Cardiac muscle cell (in vitro differentiated cells and primary cell): ENCODE measurements around the gene IQGAP2. TPM values are rescaled to one million over a fixed set of nuclear protein-coding genes. Genes with fewer than 3 reads are reported as not detected.
A peak's percentile ranks its signal among the peaks of the same experiment; 100 is the strongest.

Experiments used
- DNase-seq, 2 donors: peaks; one replicate each; pipeline versions ENCODE4 v3.0.0 to v3.0.0-alpha.2; 2010 to 2017; ENCODE audit warnings: low read depth in 1 of 2, low spot score in 1 of 2
- H3K27ac ChIP-seq: fragments of 200-600 bp; sonication (generic); 2 replicates; pipeline ENCODE4 v1.5.1; 2016
- H3K27me3 ChIP-seq: fragments of 200-600 bp; sonication (generic); 2 replicates; pipeline ENCODE4 v1.6.0; 2016; ENCODE audit warnings: control low read depth
- H3K36me3 ChIP-seq: fragments of 200-600 bp; sonication (generic); 2 replicates; pipeline ENCODE4 v1.5.1; 2016; ENCODE audit warnings: control low read depth
- H3K4me1 ChIP-seq: fragments of 200-600 bp; sonication (generic); 2 replicates; pipeline ENCODE4 v1.8.1; 2017; ENCODE audit warnings: low read depth, mild to moderate bottlenecking, mixed run types
- H3K4me3 ChIP-seq: fragments of 200-600 bp; sonication (generic); 2 replicates; pipeline ENCODE4 v1.5.1; 2016; ENCODE audit warnings: mild to moderate bottlenecking
- H3K9me3 ChIP-seq: fragments of 200-600 bp; sonication (generic); 2 replicates; pipeline ENCODE4 v1.5.1; 2017; ENCODE audit warnings: low read depth, mild to moderate bottlenecking, control low read depth
- polyA plus RNA-seq: library from polyadenylated mRNA; unstranded; fragments of >200 nt; fragmentation: Nextera tagmentation; extraction: Ambion mirVana; gene quantifications from 2 replicates; pipeline ENCODE4 v1.2.1, GENCODE V29; 2016
- total RNA-seq: library from RNA; depleted of rRNA; stranded (reverse); fragments of >200 nt; gene quantifications from 2 replicates; pipeline ENCODE4 v1.2.3, GENCODE V29; 2016
- TF ChIP-seq, protein P1 (sequence below): IDR thresholded peaks from 2 replicates; pipeline ENCODE4 v1.5.1; 2012; ENCODE audit warnings: low read depth, mild to moderate bottlenecking, low read length

Gene IQGAP2
- total and polyA plus RNA-seq, 2 experiments from 2014 or later, result 4.1 to 10.8 TPM

DNA sequence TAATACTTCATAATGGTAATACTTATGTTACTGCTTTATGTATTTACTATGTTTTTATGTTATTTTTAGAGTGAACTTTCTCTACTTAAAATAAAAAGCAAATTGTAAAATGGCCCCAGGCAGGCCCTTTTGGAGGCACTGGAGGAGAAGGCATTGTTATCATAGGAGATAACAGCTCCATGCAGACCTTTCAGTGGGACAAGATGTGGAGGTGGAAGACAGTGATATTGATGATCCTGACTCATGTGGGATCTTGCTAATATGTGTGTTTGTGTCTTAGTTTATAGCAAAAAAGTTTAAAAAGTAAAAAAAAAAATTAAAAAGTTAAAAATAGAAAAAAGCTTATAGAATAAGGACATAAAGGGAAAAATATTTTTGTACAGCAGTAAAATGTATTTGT lies 74.5 kb downstream of the IQGAP2 start:
- H3K4me1 ChIP-seq, result no peaks in the 10 kb centered on the region
- H3K4me3 ChIP-seq, result no peak overlapping the region
- TF ChIP-seq, protein P1, sequence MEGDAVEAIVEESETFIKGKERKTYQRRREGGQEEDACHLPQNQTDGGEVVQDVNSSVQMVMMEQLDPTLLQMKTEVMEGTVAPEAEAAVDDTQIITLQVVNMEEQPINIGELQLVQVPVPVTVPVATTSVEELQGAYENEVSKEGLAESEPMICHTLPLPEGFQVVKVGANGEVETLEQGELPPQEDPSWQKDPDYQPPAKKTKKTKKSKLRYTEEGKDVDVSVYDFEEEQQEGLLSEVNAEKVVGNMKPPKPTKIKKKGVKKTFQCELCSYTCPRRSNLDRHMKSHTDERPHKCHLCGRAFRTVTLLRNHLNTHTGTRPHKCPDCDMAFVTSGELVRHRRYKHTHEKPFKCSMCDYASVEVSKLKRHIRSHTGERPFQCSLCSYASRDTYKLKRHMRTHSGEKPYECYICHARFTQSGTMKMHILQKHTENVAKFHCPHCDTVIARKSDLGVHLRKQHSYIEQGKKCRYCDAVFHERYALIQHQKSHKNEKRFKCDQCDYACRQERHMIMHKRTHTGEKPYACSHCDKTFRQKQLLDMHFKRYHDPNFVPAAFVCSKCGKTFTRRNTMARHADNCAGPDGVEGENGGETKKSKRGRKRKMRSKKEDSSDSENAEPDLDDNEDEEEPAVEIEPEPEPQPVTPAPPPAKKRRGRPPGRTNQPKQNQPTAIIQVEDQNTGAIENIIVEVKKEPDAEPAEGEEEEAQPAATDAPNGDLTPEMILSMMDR, result no peak
- H3K9me3 ChIP-seq, result no peaks in the 10 kb centered on the region
- H3K27ac ChIP-seq, result no peak overlapping the region
- H3K27me3 ChIP-seq, result no peaks in the 10 kb centered on the region
- DNase-seq, result no peak
- H3K36me3 ChIP-seq, result no peaks in the 10 kb centered on the region

DNA sequence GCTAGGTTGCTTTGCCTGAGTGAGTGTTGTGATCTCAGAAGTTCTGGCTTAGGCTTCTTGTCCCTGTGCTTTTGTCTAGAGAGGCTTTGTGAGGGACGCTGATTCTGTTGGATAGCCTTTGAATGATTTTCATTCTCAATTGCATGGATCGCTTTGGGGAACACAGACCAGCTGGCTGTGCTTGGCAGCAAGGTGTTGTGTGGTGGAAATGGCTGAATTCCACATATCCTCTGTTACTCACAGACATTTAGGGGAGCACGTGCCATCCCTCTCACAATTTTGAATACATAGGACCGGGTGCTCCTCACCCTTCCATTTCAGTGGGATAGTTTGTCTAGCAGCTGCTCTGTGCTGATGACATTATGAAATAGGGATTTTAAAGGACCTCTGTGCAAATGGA lies 76.2 kb downstream of the IQGAP2 start:
- TF ChIP-seq, protein P1, result no peak
- Histone ChIP-seq H3K4me1 (no peaks in the 10 kb centered on the region), H3K36me3 (no peaks in the 10 kb centered on the region), H3K27me3 (no peaks in the 10 kb centered on the region), H3K4me3 (no peak overlapping the region), H3K27ac (no peak overlapping the region), H3K9me3 (no peaks in the 10 kb centered on the region)
- no peak for DNase-seq

DNA sequence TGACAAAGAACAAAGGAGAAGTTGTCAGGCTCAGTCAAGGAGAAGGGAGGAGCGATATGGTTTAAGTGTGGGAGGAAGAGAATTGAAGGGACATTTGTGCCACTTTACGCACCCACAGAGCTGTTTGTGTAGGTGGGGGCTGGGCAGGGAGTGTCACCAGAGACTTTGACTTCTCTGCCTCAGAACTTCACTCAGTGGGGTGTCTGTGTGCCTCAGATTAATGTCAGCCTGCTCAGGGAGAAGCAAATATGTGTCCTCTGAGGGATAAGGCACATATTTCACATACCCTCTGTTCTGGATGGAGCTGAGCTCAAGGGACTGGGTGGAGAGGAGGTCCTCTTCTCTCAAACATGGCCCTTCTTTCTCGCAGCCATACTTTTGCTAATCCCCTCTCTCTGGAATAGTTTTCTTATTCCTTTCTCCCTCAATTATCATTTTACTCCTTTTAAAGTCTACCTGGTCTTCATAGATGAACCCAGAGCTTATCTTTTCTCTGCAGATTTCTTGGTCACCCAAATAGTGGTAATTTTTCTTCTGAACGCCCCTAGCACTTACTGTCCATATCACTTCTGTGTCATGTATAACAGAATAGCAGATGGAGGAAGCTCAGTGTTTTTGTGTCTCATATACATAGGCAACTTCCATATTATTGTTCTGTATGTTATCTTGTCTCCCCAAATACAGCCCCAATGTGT lies 77.0 kb downstream of the IQGAP2 start:
- TF ChIP-seq, protein P1, result no peak
- Histone ChIP-seq H3K9me3 (no peaks in the 10 kb centered on the region), H3K4me3 (no peak overlapping the region), H3K36me3 (no peaks in the 10 kb centered on the region), H3K4me1 (no peaks in the 10 kb centered on the region), H3K27ac (no peak overlapping the region), H3K27me3 (no peaks in the 10 kb centered on the region)
- DNase-seq, result no peak

DNA sequence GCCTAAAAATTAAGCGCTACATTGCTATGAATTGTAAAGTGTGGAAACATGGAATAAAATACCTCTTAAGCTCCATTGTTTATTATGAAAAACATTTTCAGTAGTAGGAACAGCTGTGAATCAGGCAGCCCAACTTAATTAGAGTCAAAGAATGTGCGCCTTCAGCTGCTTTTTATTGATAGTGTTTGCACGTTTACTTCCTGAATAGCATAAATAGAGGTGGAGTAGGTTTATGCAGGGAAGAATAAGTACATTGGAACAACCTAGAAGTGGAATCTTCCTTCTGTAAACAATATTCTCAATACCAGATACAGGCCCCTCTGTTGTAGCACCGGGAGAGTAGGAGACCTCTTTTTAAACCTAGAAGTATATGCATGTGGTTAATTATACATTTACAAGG lies 79.9 kb downstream of the IQGAP2 start:
- DNase-seq, result no peak
- Histone ChIP-seq H3K4me1 (no peaks in the 10 kb centered on the region), H3K9me3 (no peaks in the 10 kb centered on the region), H3K27ac (no peak overlapping the region), H3K4me3 (no peak overlapping the region), H3K27me3 (no peaks in the 10 kb centered on the region), H3K36me3 (no peaks in the 10 kb centered on the region)
- TF ChIP-seq, protein P1, result no peak

DNA sequence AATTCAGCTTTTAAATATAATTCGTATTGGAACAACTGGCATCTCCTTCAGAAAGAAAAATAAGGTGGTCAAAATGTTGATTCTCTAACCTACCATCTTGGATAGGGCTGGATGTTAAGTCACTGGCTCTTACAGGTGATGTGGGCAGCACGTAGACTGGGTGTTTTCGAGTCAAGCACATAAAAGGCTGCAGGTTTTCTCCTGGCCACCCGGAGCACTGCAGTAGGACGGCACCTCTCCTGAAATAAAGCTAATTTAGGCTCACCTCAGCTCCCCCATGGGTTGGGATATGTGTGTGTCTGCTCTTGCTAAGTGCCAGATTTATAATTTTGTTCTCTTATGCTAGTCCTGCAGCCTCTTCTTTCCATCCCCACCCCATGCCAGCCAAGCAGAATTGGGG lies 80.3 kb downstream of the IQGAP2 start:
- Histone ChIP-seq H3K27me3 (no peaks in the 10 kb centered on the region), H3K4me3 (no peak overlapping the region), H3K4me1 (no peaks in the 10 kb centered on the region), H3K9me3 (no peaks in the 10 kb centered on the region), H3K27ac (no peak overlapping the region), H3K36me3 (no peaks in the 10 kb centered on the region)
- TF ChIP-seq, protein P1, result no peak
- DNase-seq, result peak in 1 of 2 donors; percentile 9

DNA sequence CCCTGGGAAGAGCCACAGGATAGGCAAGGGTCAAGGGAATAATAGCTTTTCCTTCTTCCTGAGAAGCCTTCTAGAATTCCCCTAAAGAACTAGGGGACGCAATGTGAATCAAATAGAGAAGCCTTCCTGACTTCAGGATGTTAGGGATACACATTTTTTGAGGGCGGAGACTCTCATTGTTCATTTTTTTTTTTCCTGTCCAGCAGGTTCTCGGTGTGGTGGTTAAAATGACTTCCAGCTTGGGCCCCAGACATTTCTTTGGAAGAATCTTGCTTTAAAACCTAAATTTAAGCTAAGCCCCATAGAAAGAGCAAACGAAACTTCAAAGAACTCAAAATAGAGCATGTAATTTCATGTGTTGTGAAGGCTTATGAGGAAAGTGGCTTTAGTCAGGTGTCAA lies 80.8 kb downstream of the IQGAP2 start:
- Histone ChIP-seq H3K27me3 (no peaks in the 10 kb centered on the region), H3K36me3 (no peaks in the 10 kb centered on the region), H3K27ac (no peak overlapping the region), H3K9me3 (no peaks in the 10 kb centered on the region), H3K4me3 (no peak overlapping the region), H3K4me1 (no peaks in the 10 kb centered on the region)
- TF ChIP-seq, protein P1, result no peak
- no peak for DNase-seq
